HepG2 (cell line): ENCODE measurements around the gene TMED9.

Source experiments
- EEA1 ChIP-seq: sonication (generic); formaldehyde crosslinking; IDR thresholded peaks from 2 replicates; pipeline ENCODE4 v1.5.1; 2020; ENCODE audit warnings: mild to moderate bottlenecking, missing genetic modification reagents, borderline replicate concordance
- POLR2A ChIP-seq, 2 experiments: IDR thresholded peaks; 2 replicates each; pipeline ENCODE4 v1.6.1; 2011; ENCODE audit warnings: low read depth in 2 of 2, low read length in 2 of 2, mild to moderate bottlenecking in 1 of 2, moderate library complexity in 1 of 2; ENCODE audit not compliant: insufficient read depth in 1 of 2
- SIN3A ChIP-seq: IDR thresholded peaks from 2 replicates; pipeline ENCODE4 v1.6.1; 2011; ENCODE audit warnings: low read depth, mild to moderate bottlenecking, control low read depth, low read length, borderline replicate concordance

DNA sequence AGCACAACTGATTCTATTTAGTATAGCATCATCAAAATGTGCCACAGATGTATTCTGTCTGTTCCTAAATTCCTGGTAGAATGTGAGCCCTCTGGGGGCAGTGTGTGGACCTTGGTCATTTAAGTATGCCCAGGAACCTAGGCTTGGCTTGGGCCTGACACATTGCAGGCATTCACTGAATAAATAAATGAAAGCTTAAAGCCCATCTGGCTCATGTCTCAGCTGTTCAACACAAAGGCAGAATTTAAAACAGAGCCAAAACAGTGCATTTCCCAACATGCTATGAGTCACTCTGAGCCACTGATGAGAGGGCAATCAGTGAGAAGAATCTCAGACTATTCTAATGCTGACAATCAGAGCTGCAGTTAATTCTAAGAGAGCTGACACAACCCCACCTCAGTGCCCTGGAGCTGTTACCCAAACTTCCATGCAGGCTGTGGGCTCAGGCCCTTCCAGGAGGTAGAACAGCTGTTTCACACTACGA is 45.7 kb upstream of the TMED9 start:
- TF ChIP-seq SIN3A, result no peak
- TF ChIP-seq EEA1 (CRISPR knock-in tag), result no peak
- TF ChIP-seq POLR2A (IDR thresholded peaks at IDR 0.05; ENCODE audit: insufficient read depth in 1 of 2, low read depth in 2 of 2, low read length in 2 of 2), result no peak
